GM12801 (cell line): ENCODE measurements around the gene DOCK4.

Experiments
- CTCF ChIP-seq: IDR thresholded peaks from one replicate; pipeline ENCODE4 v1.5.1; 2011; ENCODE audit warnings: control low read depth; ENCODE audit not compliant: insufficient read length; ENCODE audit errors: extremely low read depth

DOCK4 gene

GRCh38 chr7:111997546-111997945 is 208.7 kb downstream of the DOCK4 start:
- TF ChIP-seq CTCF: no peak

- no peak for TF ChIP-seq CTCF
Observed at GRCh38 chr7:111992601-111993000, 213.6 kb downstream of the DOCK4 start.

- TF ChIP-seq CTCF: no peak
Observed at GRCh38 chr7:111990643-111991042, 215.6 kb downstream of the DOCK4 start.

- no peak for TF ChIP-seq CTCF
Observed at GRCh38 chr7:111987886-111988285, 218.3 kb downstream of the DOCK4 start.

- TF ChIP-seq CTCF: no peak
Observed at GRCh38 chr7:111987115-111987826, 218.9 kb downstream of the DOCK4 start.

- no peak for TF ChIP-seq CTCF
Observed at GRCh38 chr7:111986601-111987000, 219.6 kb downstream of the DOCK4 start.

- no peak for TF ChIP-seq CTCF
Observed at GRCh38 chr7:111985798-111986197, 220.4 kb downstream of the DOCK4 start.

- TF ChIP-seq CTCF: no peak
Observed at GRCh38 chr7:111982804-111983203, 223.4 kb downstream of the DOCK4 start.
